Lung microvascular endothelial cell (primary cell): ENCODE results near the gene STARD9. TPM values are rescaled to one million over a fixed set of nuclear protein-coding genes. Genes with fewer than 3 reads are reported as not detected.

Experiments
- DNase-seq, 2 donors: peaks; one replicate each; pipeline versions ENCODE4 v3.0.0 to v3.0.0-alpha.2; 2010; ENCODE audit warnings: low read depth in 2 of 2
- total RNA-seq: library from RNA; depleted of rRNA; stranded (reverse); fragments of >200 nt; gene quantifications from 2 replicates; pipeline ENCODE4 v1.2.1, GENCODE V29; 2014

The STARD9 gene
- total RNA-seq, 1 donor from 2014 or later = 9.3 TPM

- DNase-seq = no peak
Observed at GRCh38 chr15:42728560-42728959, 153.2 kb downstream of the STARD9 start.

DNA sequence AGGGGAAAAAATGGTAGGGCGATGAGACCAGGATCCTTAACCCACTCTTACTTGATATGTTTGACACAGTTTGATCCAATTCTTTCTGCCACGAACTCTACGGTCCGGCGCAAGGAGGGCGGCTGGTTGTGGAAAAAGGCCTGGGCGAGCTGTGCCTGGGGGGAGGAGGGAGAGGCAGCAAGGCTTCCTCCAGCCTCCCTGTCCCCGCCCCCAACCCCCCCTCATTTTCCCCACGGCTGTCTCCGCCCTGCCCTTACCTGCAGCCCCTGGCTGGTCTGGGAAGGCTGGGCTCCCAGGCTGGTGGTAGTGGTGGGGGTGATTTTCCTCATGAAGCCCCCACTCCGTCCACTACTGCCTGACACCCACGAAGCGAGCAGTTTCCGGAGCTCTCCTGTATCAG is 153.6 kb downstream of the STARD9 start:
- no peak for DNase-seq

- DNase-seq = no peak
Observed at GRCh38 chr15:42729409-42729808, 154.0 kb downstream of the STARD9 start.

GRCh38 chr15:42730135-42730534 is 154.7 kb downstream of the STARD9 start:
- no peak for DNase-seq

GRCh38 chr15:42730536-42730935 is 155.1 kb downstream of the STARD9 start:
- no peak for DNase-seq

GRCh38 chr15:42731461-42731860 is 156.1 kb downstream of the STARD9 start:
- DNase-seq = no peak

DNA sequence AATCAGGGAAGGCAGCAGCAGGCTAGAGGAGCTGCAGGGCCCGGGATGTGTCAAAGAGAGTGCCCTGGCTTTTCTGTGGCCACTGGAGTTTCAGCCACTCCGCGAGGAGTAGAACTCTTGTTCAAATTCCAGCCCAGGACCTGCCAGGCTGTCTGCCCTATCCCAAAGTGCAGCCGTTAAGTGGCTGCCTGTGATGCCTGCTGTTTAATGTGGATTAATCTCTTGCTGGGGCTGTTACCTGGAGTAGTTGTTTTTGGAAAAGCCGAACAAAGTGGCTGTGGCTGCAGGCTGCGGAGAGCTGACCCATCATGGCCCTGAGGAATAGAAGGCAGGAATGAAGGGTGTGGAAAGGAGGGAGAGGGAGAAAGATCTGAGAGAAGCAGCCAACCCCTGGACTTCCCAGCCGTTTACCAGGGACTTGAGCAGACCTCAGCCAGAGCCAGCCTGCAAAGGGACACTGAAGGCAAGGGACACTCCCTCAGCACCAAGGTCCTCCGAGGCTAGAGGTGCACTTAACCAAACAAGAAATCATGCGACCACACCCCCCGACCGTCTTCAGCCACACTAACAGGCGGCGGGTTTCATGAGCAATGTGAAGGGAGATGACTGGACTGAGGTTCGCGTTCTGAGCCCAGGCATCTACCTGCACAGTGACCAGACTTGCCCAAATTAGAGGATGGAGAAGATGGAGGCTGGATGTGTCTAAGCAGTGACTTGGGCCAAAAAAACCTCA is 156.9 kb downstream of the STARD9 start:
- no peak for DNase-seq

- no peak for DNase-seq
Observed at GRCh38 chr15:42733027-42733426, 157.6 kb downstream of the STARD9 start.

DNA sequence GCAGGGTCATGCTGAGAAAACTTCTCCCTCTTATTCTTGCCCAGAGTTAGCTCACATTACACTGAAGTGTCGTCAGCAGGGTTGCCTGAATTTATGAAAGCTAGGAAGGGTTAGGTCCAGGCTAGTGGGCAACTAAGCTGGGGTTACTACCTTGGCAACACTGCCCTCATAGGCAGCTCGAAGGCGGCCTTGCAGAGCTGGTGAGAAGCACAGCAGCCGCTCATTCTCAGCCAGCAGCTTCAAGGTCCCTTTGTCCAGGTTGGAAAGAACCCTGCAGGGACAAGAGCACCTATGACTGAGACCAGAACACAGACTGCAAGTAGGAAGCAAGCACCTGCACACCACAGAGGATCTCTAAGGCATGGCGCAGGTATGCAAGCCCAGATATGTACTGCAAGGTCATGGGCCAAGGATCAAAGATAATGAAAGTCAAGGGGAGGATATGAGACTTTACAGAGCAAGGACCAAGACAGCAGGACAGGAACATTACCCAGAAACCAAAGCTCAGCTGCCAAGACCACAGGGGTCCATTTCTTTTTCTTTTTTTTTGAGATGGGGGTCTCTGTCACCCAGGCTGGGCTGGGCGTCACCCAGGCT is 158.8 kb downstream of the STARD9 start:
- no peak for DNase-seq

DNA sequence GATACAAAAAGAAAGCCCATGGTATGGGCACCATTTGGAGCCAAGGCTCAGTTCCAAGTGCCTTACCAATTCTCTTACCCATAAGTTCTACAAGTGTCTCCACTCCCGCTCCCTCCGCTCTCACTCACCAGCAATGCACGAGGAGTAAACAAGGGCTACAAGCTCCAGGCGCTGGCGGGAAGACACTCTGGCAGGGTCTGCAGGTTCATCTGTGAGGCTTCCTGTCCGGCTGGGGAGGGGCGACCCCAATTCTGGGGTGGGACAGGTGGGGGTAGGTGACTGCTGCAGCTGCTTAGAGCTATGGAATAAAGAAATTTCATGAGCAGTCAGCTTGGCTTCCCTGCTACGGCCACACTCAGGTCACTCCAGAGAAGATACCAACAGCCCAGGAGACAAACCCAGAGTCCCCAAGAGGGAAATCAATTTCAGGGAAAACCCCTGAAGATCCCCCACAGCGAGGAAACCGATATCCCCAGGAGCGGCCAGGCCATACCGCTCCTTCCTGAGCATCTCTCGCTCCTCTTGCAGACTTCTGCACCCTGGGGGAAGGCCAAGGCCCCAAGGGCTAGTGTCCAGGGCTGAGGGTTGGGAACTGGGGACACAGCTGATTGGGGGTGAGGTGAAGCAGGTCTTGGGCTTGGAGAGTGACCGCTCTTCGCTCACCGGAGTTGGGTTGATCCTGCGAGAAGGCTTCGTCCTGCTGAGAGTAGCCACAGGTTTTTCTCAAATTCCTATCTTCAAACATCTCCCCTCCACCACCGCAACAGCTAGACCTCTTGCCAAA is 160.2 kb downstream of the STARD9 start:
- DNase-seq = no peak

DNA sequence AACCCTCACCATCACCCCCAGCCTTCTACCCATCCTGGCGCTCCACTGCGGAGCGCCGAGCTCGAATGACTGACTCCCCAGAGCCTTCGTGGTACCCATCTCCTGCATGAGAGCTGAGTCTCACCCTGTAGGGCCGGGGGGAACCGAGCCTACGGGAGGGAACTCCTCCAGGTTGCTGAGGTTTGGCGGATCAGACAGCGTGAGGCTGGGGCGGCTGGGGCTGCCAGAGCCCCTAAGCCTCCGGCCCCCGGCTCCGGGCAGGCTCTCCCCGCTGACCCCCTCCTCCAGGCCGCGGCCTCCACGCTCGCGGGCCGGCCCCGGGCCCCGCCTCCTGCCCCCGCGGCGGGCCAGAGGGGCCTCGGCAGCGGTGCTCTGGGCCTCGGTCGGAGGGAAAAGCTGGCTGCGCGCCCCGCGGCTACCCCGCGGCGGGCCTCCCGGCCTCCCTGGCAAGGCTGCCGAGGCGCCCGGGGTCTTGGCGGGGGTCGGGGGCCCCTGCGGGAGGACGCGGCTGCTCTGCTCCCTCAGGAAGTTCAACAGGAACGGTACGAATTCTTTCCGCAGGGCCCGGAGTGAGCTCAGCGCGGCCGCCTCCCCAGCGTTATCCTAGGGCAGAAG is 160.9 kb downstream of the STARD9 start:
- DNase-seq = peak in 1 of 2 donors; percentile 54

- peak; percentile 83 to 85 for DNase-seq
Observed at GRCh38 chr15:42736793-42737528, 161.6 kb downstream of the STARD9 start, which contains the start of gene CDAN1. TSS of gene CDAN1 (minus strand) at chr15:42737128. CDS start at chr15:42737102, 26 bp downstream.

DNA sequence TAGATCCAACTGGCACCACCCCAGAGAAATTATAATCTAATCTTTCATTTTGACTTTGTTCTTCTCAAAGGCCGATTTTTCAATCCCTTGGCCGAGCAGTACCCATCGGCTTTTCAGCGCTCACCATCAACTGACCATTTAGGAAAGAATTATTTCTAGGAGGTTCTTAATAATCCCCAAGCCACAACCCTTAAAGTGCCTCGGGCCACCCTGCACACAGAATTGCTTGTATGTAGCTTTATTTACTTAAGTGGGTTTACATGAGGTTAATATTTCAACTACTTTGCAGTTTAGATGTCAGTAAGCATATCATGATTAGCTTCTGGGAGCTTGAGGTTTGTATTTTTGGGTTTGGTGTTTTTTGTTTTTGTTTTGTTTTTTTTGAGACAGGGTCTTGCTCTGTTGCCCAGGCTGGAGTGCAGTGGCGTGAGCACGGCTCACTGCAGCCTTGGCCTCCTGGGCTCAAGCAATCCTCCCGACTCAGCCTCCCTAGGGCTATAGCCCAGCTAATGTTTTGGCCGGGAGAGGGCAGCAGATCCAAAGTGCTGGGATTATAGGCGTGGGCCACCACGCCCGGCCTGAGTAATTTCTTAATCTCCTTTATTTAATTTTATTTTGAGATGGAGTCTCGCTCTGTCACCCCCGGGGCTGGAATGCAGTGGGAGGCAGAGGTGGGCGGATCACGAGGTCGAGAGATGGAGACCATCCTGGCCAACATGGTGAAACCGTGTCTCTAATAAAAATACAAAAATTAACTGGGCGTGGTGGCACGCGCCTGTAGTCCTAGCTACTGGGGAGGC is 162.3 kb downstream of the STARD9 start:
- DNase-seq = no peak

- DNase-seq = no peak
Observed at GRCh38 chr15:42741710-42742109, 166.3 kb downstream of the STARD9 start.

- DNase-seq = no peak
Observed at GRCh38 chr15:42742149-42742548, 166.7 kb downstream of the STARD9 start.

GRCh38 chr15:42744195-42744594 is 168.8 kb downstream of the STARD9 start:
- DNase-seq = no peak

DNA sequence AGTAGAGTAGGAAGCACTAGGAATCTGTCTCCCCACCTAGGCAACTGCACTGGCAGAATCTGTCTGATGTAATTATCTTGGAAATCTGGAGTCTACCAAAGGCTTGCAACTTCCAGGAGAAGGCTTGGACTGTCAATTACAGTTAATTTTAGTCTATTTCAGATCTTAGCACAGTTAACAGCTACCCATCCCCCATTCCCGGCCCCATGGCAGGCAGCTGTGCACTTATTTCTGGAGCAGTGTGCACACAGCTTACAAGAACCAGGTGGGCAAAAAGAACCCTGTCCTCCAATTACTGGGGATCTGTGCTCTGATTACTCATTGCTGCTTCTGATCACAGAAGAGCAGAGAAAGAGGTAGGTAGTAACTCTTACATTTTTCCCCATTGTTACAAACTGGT is 173.9 kb downstream of the STARD9 start:
- DNase-seq = no peak

GRCh38 chr15:42750306-42750705 is 174.9 kb downstream of the STARD9 start:
- DNase-seq = no peak

DNA sequence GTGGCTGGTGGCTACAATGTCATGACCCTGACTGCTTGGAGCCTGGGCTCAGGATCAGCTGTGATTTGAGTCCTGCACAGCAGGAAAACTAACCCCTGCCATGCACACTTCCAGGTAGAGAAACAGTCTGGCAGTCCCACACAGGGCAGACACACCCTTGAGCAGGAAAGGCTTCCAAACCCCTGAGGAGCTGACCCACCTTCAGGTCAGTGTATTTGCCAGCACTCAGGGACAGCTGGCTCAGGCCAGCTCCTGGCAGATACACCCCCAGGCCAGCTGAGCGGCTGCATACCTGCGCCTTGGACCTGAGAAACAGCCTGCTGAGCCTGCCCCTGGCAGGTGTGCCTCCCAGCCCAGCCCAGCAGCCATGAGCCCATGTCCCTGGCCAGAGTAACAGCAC is 183.7 kb downstream of the STARD9 start:
- DNase-seq = no peak

GRCh38 chr15:42760759-42761158 is 185.4 kb downstream of the STARD9 start:
- no peak for DNase-seq
